K562 (cell line): ENCODE measurements around the gene PSMA7. TPM values are rescaled to one million over a fixed set of nuclear protein-coding genes. Genes with fewer than 3 reads are reported as not detected.

Source experiments
- BCL6 ChIP-seq: fragments of 250-450 bp; sonication (Bioruptor Pico); IDR thresholded peaks from 2 replicates; pipeline ENCODE4 v1.4.0; 2020
- CEBPG ChIP-seq, 3 experiments: fragments of 200-800 bp in 1 of 3; sonication (Bioruptor generic) in 1 of 3; sonication (generic) in 1 of 3; formaldehyde crosslinking in 1 of 3; IDR thresholded peaks in 2 of 3; conservative IDR thresholded peaks in 1 of 3; 2 replicates each; pipeline versions ENCODE4 v1.6.1 to v1.8.0; 2016 to 2022; ENCODE audit warnings: missing compliant biosample characterization in 2 of 3, missing genetic modification characterization in 2 of 3, mild to moderate bottlenecking in 1 of 3, missing genetic modification reagents in 1 of 3
- CREM ChIP-seq: IDR thresholded peaks from 2 replicates; pipeline ENCODE4 v1.6.1; 2014; ENCODE audit warnings: antibody characterized with exemption, low read depth
- ESRRA ChIP-seq: fragments of 450-650 bp; IDR thresholded peaks from 2 replicates; pipeline ENCODE4 v1.6.1; 2014; ENCODE audit warnings: low read depth, mild to moderate bottlenecking, moderate library complexity, borderline replicate concordance
- FOXA3 ChIP-seq, 2 experiments: fragments of 450-650 bp in 1 of 2; sonication (generic) in 1 of 2; formaldehyde crosslinking; IDR thresholded peaks in 1 of 2; conservative IDR thresholded peaks in 1 of 2; 2 replicates each; pipeline versions ENCODE4 v1.4.0 to v1.8.0; 2020 to 2022; ENCODE audit warnings: mild to moderate bottlenecking in 2 of 2, missing genetic modification reagents in 1 of 2
- KDM1A ChIP-seq, 2 experiments: fragments of 450-650 bp; IDR thresholded peaks; 2 replicates each; pipeline ENCODE4 v1.6.1; 2016; ENCODE audit warnings: mild to moderate bottlenecking in 2 of 2
- NCOR1 ChIP-seq: fragments of 450-650 bp; IDR thresholded peaks from 2 replicates; pipeline ENCODE4 v1.6.1; 2016; ENCODE audit warnings: mild to moderate bottlenecking, moderate library complexity
- NR2C1 ChIP-seq, 2 experiments: fragments of 450-650 bp; IDR thresholded peaks; 2 replicates each; pipeline ENCODE4 v1.6.1; 2017; ENCODE audit warnings: mild to moderate bottlenecking in 2 of 2, antibody characterized with exemption in 1 of 2, inconsistent platforms in 1 of 2, missing compliant biosample characterization in 1 of 2, missing genetic modification characterization in 1 of 2
- SMARCA5 ChIP-seq: fragments of 450-650 bp; IDR thresholded peaks from 2 replicates; pipeline ENCODE4 v1.6.1; 2016
- ZC3H8 ChIP-seq: fragments of 450-650 bp; IDR thresholded peaks from 2 replicates; pipeline ENCODE4 v1.6.1; 2017
- ZFP1 ChIP-seq: fragments of 450-650 bp; formaldehyde crosslinking; IDR thresholded peaks from 2 replicates; pipeline ENCODE4 v1.4.0; 2020; ENCODE audit warnings: mild to moderate bottlenecking, mixed read lengths
- ZNF316 ChIP-seq: fragments of 450-650 bp; IDR thresholded peaks from 2 replicates; pipeline ENCODE4 v1.6.1; 2016
- polyA plus RNA-seq, 8 experiments: library from polyadenylated mRNA; depleted of rRNA in 4 of 8; stranded (reverse) in 5 of 8; unstranded in 3 of 8; fragments of >200 nt; fragmentation: Nextera tagmentation in 2 of 8; fragmentation: Illumina TruSeq in 1 of 8; extraction: Ambion mirVana in 2 of 8; extraction: Trizol in 1 of 8; gene quantifications; 2 replicates each; pipeline versions ENCODE4 v1.2.1 to v1.2.3, GENCODE V29; 2011 to 2014; ENCODE audit warnings: inconsistent platforms in 1 of 8, missing spikeins in 1 of 8
- total RNA-seq, 7 experiments: library from RNA; depleted of rRNA in 6 of 7; stranded (reverse); fragments of >200 nt in 6 of 7; fragmentation: Illumina TruSeq in 2 of 7; extraction: Trizol in 2 of 7; gene quantifications; 2 replicates each; pipeline versions ENCODE4 v1.2.1 to v1.2.3, GENCODE V29; 2011 to 2021; ENCODE audit warnings: low replicate concordance in 1 of 7
- TF ChIP-seq, protein P1 (sequence below): fragments of 450-650 bp; IDR thresholded peaks from 2 replicates; pipeline ENCODE4 v1.6.1; 2016; ENCODE audit warnings: mild to moderate bottlenecking, moderate library complexity
- TF ChIP-seq, protein P2 (sequence below): sonication (generic); formaldehyde crosslinking; IDR thresholded peaks from 2 replicates; pipeline ENCODE4 v1.4.0; 2020; ENCODE audit warnings: mild to moderate bottlenecking, missing genetic modification reagents

The PSMA7 gene
- total and polyA plus RNA-seq, 9 of the 15 experiments (the other 6 are each of a cell fraction or from before 2014, with no cell fraction given) = 257 to 510 (median 393) TPM

DNA sequence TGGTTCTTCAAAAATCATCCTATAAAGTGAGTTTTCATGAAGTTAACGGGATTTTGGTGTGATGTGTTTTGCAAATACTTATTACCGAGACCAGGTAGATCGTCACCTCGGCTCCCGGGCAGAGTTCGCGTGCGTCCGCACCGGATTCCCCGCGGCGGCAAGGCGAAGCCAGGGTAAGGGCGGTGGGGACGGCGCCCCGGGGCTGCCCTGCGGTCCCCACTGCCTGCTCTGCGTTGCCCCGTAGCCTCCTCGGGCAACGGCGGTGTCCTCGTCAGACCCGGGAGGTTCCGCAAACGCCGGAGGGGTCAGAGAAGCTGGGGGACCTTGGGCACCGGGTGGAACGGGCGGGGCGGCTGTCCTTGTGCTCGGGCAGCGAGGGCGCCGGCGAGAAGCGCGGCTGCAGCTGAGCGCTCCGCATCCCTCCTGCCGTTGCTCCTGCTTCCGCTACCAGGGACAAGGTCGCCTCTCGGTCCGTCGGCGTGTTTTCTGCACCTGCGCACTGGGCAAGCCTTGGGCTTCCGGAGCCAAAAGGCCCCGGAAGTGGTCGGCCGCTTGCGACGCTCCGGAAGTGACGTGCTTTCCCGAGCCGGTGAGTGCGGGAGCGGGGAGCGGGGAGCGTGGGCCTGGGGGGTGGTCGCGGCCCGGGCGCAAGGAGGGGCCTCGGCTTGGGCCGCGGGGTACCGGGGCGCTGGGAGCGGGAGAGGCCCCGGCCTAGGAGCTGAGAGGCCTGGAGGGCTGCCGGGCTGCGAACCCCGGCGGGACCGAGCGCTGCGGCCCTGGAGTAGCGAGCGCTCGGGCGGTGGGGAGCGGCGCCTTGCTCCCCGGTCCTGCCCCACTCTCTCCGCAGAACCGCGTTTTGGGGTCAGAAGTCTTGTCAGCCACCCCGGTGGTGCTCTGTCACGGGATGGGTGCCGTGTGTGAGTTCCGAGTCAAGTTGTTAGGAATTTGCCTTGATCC, 39.6 kb upstream of the PSMA7 start, which contains the start of gene MTG2 (continued):
- TF ChIP-seq NR2C1 (IDR thresholded peaks at IDR 0.05) (peak; percentile 95), NR2C1 (tag; IDR thresholded peaks at IDR 0.05) (peak; percentile 97), CREM (peak; percentile 99), ZFP1 (no peak), ZC3H8 (no peak), SMARCA5 (no peak), NCOR1 (peak; percentile 9; the same call in 1 of the 2 replicates), ZNF316 (no peak), CEBPG (CRISPR knock-in tag; IDR thresholded peaks at IDR 0.05) (no peak), CEBPG (tag; conservative IDR thresholded peaks at IDR 0.05 in 1 of 2, IDR thresholded peaks at IDR 0.05 in 1 of 2) (no peak), FOXA3 (CRISPR knock-in tag; conservative IDR thresholded peaks at IDR 0.05 in 1 of 2, IDR thresholded peaks at IDR 0.05 in 1 of 2) (peak in 1 of 2 experiments; percentile 34; a peak in 1 of 4 replicates), ESRRA (peak; percentile 90), BCL6 (CRISPR knock-in tag) (no peak), KDM1A (IDR thresholded peaks at IDR 0.05) (no peak)
- TF ChIP-seq, protein P1, sequence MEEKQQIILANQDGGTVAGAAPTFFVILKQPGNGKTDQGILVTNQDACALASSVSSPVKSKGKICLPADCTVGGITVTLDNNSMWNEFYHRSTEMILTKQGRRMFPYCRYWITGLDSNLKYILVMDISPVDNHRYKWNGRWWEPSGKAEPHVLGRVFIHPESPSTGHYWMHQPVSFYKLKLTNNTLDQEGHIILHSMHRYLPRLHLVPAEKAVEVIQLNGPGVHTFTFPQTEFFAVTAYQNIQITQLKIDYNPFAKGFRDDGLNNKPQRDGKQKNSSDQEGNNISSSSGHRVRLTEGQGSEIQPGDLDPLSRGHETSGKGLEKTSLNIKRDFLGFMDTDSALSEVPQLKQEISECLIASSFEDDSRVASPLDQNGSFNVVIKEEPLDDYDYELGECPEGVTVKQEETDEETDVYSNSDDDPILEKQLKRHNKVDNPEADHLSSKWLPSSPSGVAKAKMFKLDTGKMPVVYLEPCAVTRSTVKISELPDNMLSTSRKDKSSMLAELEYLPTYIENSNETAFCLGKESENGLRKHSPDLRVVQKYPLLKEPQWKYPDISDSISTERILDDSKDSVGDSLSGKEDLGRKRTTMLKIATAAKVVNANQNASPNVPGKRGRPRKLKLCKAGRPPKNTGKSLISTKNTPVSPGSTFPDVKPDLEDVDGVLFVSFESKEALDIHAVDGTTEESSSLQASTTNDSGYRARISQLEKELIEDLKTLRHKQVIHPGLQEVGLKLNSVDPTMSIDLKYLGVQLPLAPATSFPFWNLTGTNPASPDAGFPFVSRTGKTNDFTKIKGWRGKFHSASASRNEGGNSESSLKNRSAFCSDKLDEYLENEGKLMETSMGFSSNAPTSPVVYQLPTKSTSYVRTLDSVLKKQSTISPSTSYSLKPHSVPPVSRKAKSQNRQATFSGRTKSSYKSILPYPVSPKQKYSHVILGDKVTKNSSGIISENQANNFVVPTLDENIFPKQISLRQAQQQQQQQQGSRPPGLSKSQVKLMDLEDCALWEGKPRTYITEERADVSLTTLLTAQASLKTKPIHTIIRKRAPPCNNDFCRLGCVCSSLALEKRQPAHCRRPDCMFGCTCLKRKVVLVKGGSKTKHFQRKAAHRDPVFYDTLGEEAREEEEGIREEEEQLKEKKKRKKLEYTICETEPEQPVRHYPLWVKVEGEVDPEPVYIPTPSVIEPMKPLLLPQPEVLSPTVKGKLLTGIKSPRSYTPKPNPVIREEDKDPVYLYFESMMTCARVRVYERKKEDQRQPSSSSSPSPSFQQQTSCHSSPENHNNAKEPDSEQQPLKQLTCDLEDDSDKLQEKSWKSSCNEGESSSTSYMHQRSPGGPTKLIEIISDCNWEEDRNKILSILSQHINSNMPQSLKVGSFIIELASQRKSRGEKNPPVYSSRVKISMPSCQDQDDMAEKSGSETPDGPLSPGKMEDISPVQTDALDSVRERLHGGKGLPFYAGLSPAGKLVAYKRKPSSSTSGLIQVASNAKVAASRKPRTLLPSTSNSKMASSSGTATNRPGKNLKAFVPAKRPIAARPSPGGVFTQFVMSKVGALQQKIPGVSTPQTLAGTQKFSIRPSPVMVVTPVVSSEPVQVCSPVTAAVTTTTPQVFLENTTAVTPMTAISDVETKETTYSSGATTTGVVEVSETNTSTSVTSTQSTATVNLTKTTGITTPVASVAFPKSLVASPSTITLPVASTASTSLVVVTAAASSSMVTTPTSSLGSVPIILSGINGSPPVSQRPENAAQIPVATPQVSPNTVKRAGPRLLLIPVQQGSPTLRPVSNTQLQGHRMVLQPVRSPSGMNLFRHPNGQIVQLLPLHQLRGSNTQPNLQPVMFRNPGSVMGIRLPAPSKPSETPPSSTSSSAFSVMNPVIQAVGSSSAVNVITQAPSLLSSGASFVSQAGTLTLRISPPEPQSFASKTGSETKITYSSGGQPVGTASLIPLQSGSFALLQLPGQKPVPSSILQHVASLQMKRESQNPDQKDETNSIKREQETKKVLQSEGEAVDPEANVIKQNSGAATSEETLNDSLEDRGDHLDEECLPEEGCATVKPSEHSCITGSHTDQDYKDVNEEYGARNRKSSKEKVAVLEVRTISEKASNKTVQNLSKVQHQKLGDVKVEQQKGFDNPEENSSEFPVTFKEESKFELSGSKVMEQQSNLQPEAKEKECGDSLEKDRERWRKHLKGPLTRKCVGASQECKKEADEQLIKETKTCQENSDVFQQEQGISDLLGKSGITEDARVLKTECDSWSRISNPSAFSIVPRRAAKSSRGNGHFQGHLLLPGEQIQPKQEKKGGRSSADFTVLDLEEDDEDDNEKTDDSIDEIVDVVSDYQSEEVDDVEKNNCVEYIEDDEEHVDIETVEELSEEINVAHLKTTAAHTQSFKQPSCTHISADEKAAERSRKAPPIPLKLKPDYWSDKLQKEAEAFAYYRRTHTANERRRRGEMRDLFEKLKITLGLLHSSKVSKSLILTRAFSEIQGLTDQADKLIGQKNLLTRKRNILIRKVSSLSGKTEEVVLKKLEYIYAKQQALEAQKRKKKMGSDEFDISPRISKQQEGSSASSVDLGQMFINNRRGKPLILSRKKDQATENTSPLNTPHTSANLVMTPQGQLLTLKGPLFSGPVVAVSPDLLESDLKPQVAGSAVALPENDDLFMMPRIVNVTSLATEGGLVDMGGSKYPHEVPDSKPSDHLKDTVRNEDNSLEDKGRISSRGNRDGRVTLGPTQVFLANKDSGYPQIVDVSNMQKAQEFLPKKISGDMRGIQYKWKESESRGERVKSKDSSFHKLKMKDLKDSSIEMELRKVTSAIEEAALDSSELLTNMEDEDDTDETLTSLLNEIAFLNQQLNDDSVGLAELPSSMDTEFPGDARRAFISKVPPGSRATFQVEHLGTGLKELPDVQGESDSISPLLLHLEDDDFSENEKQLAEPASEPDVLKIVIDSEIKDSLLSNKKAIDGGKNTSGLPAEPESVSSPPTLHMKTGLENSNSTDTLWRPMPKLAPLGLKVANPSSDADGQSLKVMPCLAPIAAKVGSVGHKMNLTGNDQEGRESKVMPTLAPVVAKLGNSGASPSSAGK = peak; percentile 80
- TF ChIP-seq, protein P2, sequence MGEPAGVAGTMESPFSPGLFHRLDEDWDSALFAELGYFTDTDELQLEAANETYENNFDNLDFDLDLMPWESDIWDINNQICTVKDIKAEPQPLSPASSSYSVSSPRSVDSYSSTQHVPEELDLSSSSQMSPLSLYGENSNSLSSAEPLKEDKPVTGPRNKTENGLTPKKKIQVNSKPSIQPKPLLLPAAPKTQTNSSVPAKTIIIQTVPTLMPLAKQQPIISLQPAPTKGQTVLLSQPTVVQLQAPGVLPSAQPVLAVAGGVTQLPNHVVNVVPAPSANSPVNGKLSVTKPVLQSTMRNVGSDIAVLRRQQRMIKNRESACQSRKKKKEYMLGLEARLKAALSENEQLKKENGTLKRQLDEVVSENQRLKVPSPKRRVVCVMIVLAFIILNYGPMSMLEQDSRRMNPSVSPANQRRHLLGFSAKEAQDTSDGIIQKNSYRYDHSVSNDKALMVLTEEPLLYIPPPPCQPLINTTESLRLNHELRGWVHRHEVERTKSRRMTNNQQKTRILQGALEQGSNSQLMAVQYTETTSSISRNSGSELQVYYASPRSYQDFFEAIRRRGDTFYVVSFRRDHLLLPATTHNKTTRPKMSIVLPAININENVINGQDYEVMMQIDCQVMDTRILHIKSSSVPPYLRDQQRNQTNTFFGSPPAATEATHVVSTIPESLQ = peak; percentile 91; the same call in 1 of the 2 replicates
